Measurements from ENCODE around the gene COA8.

Gene COA8

GRCh38 chr14:103520269-103520656 lies 42.5 kb upstream of the COA8 start:
- H3K4me3 ChIP-seq (IDR thresholded peaks at IDR 0.05; ENCODE audit: insufficient read depth, low read depth, low read length) = no peak overlapping the region
- no peak for TF ChIP-seq CTCF (conservative IDR thresholded peaks at IDR 0.05; ENCODE audit: low read depth, low read length)
- peak overlapping the region; percentile 47 for H2AFZ ChIP-seq (ENCODE audit: low read depth)

GRCh38 chr14:103520657-103521437 lies 41.9 kb upstream of the COA8 start:
- no peaks in the 10 kb centered on the region for H3K27me3 ChIP-seq (ENCODE audit: insufficient read depth, low read depth)
- H3K36me3 ChIP-seq (ENCODE audit: insufficient read depth) = no peaks in the 10 kb centered on the region
- peak; percentile 37; the same call in 1 of the 2 replicates for TF ChIP-seq CTCF (conservative IDR thresholded peaks at IDR 0.05; ENCODE audit: low read depth, low read length)
- peak overlapping the region; percentile 68 for H3K4me2 ChIP-seq
- no peak overlapping the region for H3K4me3 ChIP-seq (IDR thresholded peaks at IDR 0.05; ENCODE audit: insufficient read depth, low read depth, low read length)
- peak overlapping the region; percentile 47 for H2AFZ ChIP-seq (ENCODE audit: low read depth)
- H3K79me2 ChIP-seq (ENCODE audit: insufficient read depth, low read depth) = no peaks in the 10 kb centered on the region
- H3K9ac ChIP-seq = no peak overlapping the region; the same call in 1 of the 2 replicates
- H3K27ac ChIP-seq = no peak overlapping the region; the same call in 1 of the 2 replicates
- no peaks in the 10 kb centered on the region for H4K20me1 ChIP-seq (ENCODE audit: insufficient read depth)
- H3K4me1 ChIP-seq (ENCODE audit: low read depth, poor library complexity, severe bottlenecking) = peaks cover 8% of the 10 kb centered on the region

More at GRCh38 chr14:103520269-103520656, 42.5 kb upstream of the COA8 start:
- peak overlapping the region; percentile 68 for H3K4me2 ChIP-seq
- H3K27me3 ChIP-seq (ENCODE audit: insufficient read depth, low read depth) = no peaks in the 10 kb centered on the region
- H3K79me2 ChIP-seq (ENCODE audit: insufficient read depth, low read depth) = no peaks in the 10 kb centered on the region
- no peak overlapping the region for H3K9ac ChIP-seq
- peaks cover 8% of the 10 kb centered on the region for H3K4me1 ChIP-seq (ENCODE audit: low read depth, poor library complexity, severe bottlenecking)
- H3K36me3 ChIP-seq (ENCODE audit: insufficient read depth) = no peaks in the 10 kb centered on the region
- H3K27ac ChIP-seq = no peak overlapping the region
- H4K20me1 ChIP-seq (ENCODE audit: insufficient read depth) = no peaks in the 10 kb centered on the region

- H3K4me2 ChIP-seq = peak overlapping the region; percentile 68; the same call in 1 of the 2 replicates
- H4K20me1 ChIP-seq (ENCODE audit: insufficient read depth) = no peaks in the 10 kb centered on the region
- H3K79me2 ChIP-seq (ENCODE audit: insufficient read depth, low read depth) = no peaks in the 10 kb centered on the region
- peaks cover 8% of the 10 kb centered on the region for H3K4me1 ChIP-seq (ENCODE audit: low read depth, poor library complexity, severe bottlenecking)
- no peaks in the 10 kb centered on the region for H3K27me3 ChIP-seq (ENCODE audit: insufficient read depth, low read depth)
- no peaks in the 10 kb centered on the region for H3K36me3 ChIP-seq (ENCODE audit: insufficient read depth)
- no peak overlapping the region; the same call in 1 of the 2 replicates for H3K9ac ChIP-seq
- H2AFZ ChIP-seq (ENCODE audit: low read depth) = peak overlapping the region; percentile 47; the same call in 1 of the 2 replicates
- no peak overlapping the region for H3K4me3 ChIP-seq (IDR thresholded peaks at IDR 0.05; ENCODE audit: insufficient read depth, low read depth, low read length)
- TF ChIP-seq CTCF (conservative IDR thresholded peaks at IDR 0.05; ENCODE audit: low read depth, low read length) = no peak
- H3K27ac ChIP-seq = no peak overlapping the region
These were observed 41.3 kb upstream of the COA8 start for GRCh38 chr14:103521438-103521950.

- H3K36me3 ChIP-seq (ENCODE audit: insufficient read depth) = no peaks in the 10 kb centered on the region
- H3K79me2 ChIP-seq (ENCODE audit: insufficient read depth, low read depth) = no peaks in the 10 kb centered on the region
- H3K4me2 ChIP-seq = no peak overlapping the region
- no peak overlapping the region for H3K27ac ChIP-seq
- H3K4me3 ChIP-seq (IDR thresholded peaks at IDR 0.05; ENCODE audit: insufficient read depth, low read depth, low read length) = no peak overlapping the region
- peaks cover 3% of the 10 kb centered on the region; the same call in 1 of the 2 replicates for H3K27me3 ChIP-seq (ENCODE audit: insufficient read depth, low read depth)
- H3K9ac ChIP-seq = no peak overlapping the region
- no peaks in the 10 kb centered on the region for H4K20me1 ChIP-seq (ENCODE audit: insufficient read depth)
- TF ChIP-seq CTCF (conservative IDR thresholded peaks at IDR 0.05; ENCODE audit: low read depth, low read length) = no peak
- peaks cover 8% of the 10 kb centered on the region for H3K4me1 ChIP-seq (ENCODE audit: low read depth, poor library complexity, severe bottlenecking)
- no peak overlapping the region for H2AFZ ChIP-seq (ENCODE audit: low read depth)
These were observed 40.7 kb upstream of the COA8 start for GRCh38 chr14:103521951-103522563.
